Prostate gland (tissue), 2 donors: ENCODE measurements around the gene VSTM2B. TPM values are rescaled to one million over a fixed set of nuclear protein-coding genes. Genes with fewer than 3 reads are reported as not detected.

Source experiments
- DNase-seq: peaks from one replicate; pipeline ENCODE4 v3.0.0-alpha.2; 2019; ENCODE audit warnings: low spot score
- H3K27ac ChIP-seq, 2 donors: fragments of 200-600 bp; sonication (generic); 2 replicates each; pipeline ENCODE4 v1.5.1; 2017 to 2019
- H3K27me3 ChIP-seq: fragments of 200-600 bp; sonication (generic); replicated peaks from 2 replicates; pipeline ENCODE4 v1.5.1; 2019; ENCODE audit not compliant: insufficient read depth
- H3K36me3 ChIP-seq, 2 donors: fragments of 200-600 bp; sonication (generic); 1 replicate in 1 of 2; 2 replicates in 1 of 2; pipeline versions ENCODE4 v1.5.1 to v1.8.1; 2017 to 2019
- H3K4me1 ChIP-seq: fragments of 200-600 bp; sonication (generic); replicated peaks from 2 replicates; pipeline ENCODE4 v1.5.1; 2019
- H3K4me3 ChIP-seq, 2 donors: fragments of 200-600 bp; sonication (generic); 2 replicates each; pipeline ENCODE4 v1.5.1; 2017 to 2019
- H3K9me3 ChIP-seq: fragments of 200-600 bp; sonication (generic); 2 replicates; pipeline ENCODE4 v1.5.1; 2017
- POLR2A ChIP-seq: fragments of 450-650 bp; IDR thresholded peaks from one replicate; pipeline ENCODE4 v1.6.1; 2016; ENCODE audit warnings: antibody characterized with exemption, mild to moderate bottlenecking
- POLR2AphosphoS5 ChIP-seq: sonication (generic); formaldehyde crosslinking; IDR thresholded peaks from one replicate; pipeline ENCODE4 v1.6.1; 2017; ENCODE audit warnings: antibody characterized with exemption
- WGBS: methylation state at CpG from one replicate; pipeline ENCODE4 v1.1.5; 2018; 5-methylcytosine and 5-hydroxymethylcytosine counted together
- intact Hi-C: fragments of 100-400 bp; cut with DNase I; formaldehyde crosslinking; loops from one replicate; pipeline ENCODE4 v1.14.2; 2022
- total RNA-seq, 2 donors: library from RNA; depleted of rRNA; stranded (reverse); fragments of >200 nt; gene quantifications; one replicate each; pipeline ENCODE4 v1.1.0, GENCODE V29; 2016
- TF ChIP-seq, protein P1 (sequence below), 4 experiments: fragments of 200-600 bp in 2 of 4; fragments of 450-650 bp in 2 of 4; sonication (generic) in 2 of 4; IDR thresholded peaks; 1 replicate in 3 of 4; 2 replicates in 1 of 4; pipeline ENCODE4 v1.5.1; 2016 to 2019; ENCODE audit warnings: antibody characterized with exemption in 4 of 4, mild to moderate bottlenecking in 2 of 4, moderate library complexity in 2 of 4

VSTM2B gene
- total RNA-seq, 2 donors from 2014 or later, result not detected

DNA sequence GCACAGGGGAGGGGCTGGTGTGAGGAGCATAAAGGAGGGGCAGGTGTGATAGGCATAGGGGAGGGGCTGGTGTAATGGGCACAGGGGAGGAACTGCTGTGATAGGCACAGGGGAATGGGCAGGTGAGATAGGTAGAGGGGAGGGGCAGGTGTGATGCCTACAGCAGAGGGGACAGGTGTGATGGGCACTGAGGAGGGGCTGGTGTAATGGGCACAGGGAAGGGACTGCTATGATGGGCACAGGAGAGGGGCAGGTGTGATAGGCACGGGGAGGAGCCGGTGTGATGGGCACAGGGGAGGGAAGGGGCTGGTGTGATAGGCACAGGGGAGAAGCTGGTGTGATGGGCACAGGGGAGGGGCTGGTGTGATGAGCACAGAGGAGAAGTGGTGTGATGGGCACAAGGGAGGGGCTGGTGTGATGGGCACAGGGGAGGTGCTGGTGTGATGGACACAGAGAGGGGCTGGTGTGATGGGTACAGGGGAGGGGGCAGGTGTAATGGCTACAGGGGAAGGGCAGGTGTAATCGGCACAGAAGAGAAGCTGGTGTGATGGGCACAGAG lies 40.8 kb downstream of the VSTM2B start:
- 94% methylated on average over 3 of the region's 3 CpGs for WGBS
- no peaks in the 10 kb centered on the region for H3K4me1 ChIP-seq
- no peak overlapping the region for H3K27ac ChIP-seq

DNA sequence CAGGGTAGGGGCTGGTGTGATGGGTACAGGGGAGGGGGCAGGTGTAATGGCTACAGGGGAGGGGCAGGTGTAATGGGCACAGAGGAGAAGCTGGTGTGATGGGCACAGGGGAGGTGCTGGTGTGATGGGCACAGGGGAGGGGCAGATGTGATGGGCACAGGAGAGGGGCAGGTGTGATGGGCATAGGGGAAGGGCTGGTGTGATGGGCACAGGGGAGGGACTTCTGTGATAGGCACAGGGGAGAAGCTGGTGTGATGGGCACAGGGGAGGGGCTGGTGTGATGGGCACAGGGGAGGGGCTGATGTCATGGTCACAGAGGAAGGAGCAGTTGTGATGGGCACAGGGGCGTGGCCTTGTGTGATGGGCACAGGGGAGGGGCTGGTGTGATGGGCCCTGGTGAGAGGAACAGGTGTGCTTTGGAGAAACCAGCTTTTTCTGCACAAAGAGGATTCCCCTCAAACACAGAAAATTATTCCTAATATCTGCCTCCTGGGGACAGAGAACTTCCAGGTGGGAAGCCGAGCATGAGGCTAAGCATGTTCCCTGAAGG lies 41.6 kb downstream of the VSTM2B start:
- WGBS, result 93% methylated on average over 2 of the region's 2 CpGs
- peaks cover 4% of the 10 kb centered on the region for H3K27me3 ChIP-seq

More for the DNA sequence above, 40.8 kb downstream of the VSTM2B start:
- no peak for TF ChIP-seq POLR2AphosphoS5
- no peak for TF ChIP-seq POLR2A
- TF ChIP-seq, protein P1, sequence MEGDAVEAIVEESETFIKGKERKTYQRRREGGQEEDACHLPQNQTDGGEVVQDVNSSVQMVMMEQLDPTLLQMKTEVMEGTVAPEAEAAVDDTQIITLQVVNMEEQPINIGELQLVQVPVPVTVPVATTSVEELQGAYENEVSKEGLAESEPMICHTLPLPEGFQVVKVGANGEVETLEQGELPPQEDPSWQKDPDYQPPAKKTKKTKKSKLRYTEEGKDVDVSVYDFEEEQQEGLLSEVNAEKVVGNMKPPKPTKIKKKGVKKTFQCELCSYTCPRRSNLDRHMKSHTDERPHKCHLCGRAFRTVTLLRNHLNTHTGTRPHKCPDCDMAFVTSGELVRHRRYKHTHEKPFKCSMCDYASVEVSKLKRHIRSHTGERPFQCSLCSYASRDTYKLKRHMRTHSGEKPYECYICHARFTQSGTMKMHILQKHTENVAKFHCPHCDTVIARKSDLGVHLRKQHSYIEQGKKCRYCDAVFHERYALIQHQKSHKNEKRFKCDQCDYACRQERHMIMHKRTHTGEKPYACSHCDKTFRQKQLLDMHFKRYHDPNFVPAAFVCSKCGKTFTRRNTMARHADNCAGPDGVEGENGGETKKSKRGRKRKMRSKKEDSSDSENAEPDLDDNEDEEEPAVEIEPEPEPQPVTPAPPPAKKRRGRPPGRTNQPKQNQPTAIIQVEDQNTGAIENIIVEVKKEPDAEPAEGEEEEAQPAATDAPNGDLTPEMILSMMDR (IDR thresholded peaks at IDR 0.05), result no peak
- Histone ChIP-seq H3K36me3 (no peaks in the 10 kb centered on the region), H3K9me3 (no peaks in the 10 kb centered on the region), H3K4me3 (no peak overlapping the region), H3K27me3 (peaks cover 4% of the 10 kb centered on the region)
- intact Hi-C loops, result no loop called here
- DNase-seq, result no peak

DNA sequence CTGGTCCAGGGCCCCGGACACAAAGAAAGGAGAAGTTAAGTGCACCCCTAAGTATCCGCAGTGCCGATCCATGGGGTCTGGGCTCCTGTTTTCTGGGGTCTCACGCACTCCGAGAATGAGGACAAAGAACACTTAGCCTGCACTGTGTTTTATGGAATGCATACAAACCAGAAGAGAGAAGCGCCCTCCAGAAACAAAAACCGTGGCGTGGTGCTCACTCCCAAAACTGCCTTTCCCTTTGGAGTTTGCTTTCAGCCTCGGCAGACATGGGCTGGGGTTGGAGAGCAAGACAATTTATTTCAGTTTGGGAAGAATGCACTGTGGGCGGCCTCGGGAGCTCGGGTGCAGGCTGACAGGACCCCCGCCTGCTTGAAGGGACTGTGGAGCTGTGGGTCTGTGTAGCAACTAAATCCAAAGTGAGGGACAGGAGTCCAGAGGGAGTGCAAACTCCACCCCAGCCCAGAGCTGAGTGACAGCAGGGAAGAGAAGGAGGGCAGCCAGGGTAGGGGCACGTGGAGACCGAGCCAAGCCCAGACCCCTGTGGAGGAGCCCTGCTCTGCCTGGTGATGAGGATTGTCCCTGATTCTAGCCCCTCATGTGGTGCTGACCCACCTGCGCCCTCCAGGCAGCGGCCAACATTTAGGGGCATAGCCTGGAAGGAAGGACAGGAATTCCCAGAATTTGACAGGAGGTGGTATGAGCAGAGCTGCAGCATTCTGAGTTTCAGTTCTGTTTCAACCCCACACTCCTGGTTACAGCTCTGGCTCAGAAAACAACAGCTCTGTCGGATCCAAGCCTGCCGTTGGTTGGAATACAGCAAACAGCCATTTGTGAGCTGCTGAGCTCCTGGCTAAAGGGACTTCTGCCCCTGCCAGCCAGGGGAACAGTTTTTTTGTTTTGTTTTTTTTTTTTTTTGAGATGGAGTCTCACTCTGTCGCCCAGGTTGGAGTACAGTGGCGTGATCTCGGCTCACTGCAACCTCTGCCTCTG lies 42.5 kb downstream of the VSTM2B start:
- H3K4me3 ChIP-seq, result no peak overlapping the region
- no peaks in the 10 kb centered on the region for H3K4me1 ChIP-seq
- H3K9me3 ChIP-seq, result no peaks in the 10 kb centered on the region
- WGBS, result 56% methylated on average over 22 of the region's 22 CpGs
- no peak for DNase-seq
- H3K27me3 ChIP-seq, result peaks cover 4% of the 10 kb centered on the region
- H3K27ac ChIP-seq, result no peak overlapping the region
- H3K36me3 ChIP-seq, result no peaks in the 10 kb centered on the region
- TF ChIP-seq POLR2AphosphoS5, result no peak
- TF ChIP-seq, protein P1 (IDR thresholded peaks at IDR 0.05), result no peak
- no peak for TF ChIP-seq POLR2A
- intact Hi-C loops, result no loop called here

More for the DNA sequence above, 41.6 kb downstream of the VSTM2B start:
- H3K4me3 ChIP-seq, result no peak overlapping the region
- intact Hi-C loops, result no loop called here
- no peaks in the 10 kb centered on the region for H3K36me3 ChIP-seq
- no peak overlapping the region for H3K27ac ChIP-seq
- H3K4me1 ChIP-seq, result no peaks in the 10 kb centered on the region
- TF ChIP-seq, protein P1 (IDR thresholded peaks at IDR 0.05), result no peak
- TF ChIP-seq POLR2A (no peak), POLR2AphosphoS5 (no peak)
- no peaks in the 10 kb centered on the region for H3K9me3 ChIP-seq
- no peak for DNase-seq

DNA sequence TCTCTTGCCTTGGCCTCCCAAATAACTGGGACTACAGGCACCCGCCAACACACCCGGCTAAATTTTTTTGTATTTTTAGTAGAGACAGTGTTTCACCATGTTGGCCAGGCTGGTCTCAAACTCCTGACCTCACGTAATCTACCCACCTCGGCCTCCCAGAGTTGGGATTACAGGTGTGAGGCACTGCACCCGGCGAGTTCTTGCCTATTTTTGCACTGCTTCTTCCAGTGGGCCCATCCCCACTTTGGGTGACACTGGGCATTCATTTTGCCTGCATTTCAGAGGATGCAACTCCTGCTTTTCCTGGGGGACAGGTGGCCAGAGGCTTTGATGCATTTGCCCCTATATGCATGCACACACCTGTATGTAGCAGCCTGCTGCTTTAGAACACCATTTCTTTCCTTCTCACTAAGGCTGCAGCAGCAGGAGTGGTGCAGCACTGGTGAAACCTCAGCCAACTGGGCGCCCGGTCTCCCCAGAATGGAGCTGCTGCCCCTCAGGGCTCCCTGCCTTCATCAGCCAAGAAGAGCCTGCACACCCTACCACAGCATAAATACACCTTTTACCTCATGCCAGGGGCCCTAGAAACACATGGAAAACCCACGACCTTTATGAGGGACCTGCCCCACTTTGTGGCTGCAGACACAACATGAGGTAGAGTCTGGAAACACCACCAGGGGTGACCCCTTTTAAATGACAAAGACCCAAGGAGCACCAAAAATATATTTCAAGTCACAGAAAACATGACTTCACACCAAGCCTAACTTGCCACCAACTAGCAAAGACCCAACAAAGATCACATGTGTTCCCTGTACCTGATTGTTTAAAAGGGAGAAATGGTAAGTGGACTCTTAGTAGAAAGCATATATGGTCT lies 43.5 kb downstream of the VSTM2B start:
- Histone ChIP-seq H3K4me1 (no peaks in the 10 kb centered on the region), H3K36me3 (no peaks in the 10 kb centered on the region), H3K27me3 (peaks cover 7% of the 10 kb centered on the region), H3K9me3 (no peaks in the 10 kb centered on the region), H3K4me3 (no peak overlapping the region), H3K27ac (no peak overlapping the region)
- 74% methylated on average over 9 of the region's 9 CpGs for WGBS
- intact Hi-C loops, result no loop called here
- TF ChIP-seq, protein P1 (IDR thresholded peaks at IDR 0.05), result no peak
- TF ChIP-seq POLR2A (no peak), POLR2AphosphoS5 (no peak)
- no peak for DNase-seq
